Ammon's horn (tissue), 1 donor: ENCODE measurements around the gene ABCA1.
A peak's percentile ranks its signal among the peaks of the same experiment; 100 is the strongest.
"Not testable (repeated sequence)": the region's sequence is repeated elsewhere in the genome, so short reads cannot be mapped to it uniquely, and the experiment has no call there.

Source experiments
- DNase-seq: peaks from one replicate; pipeline ENCODE4 v3.0.0-alpha.2; 2016; ENCODE audit warnings: low spot score

The ABCA1 gene

GRCh38 chr9:104903609-104904008, 24.3 kb downstream of the ABCA1 start:
- no peak for DNase-seq

GRCh38 chr9:104900871-104901270, 27.1 kb downstream of the ABCA1 start:
- DNase-seq = no peak

GRCh38 chr9:104900324-104900723, 27.6 kb downstream of the ABCA1 start:
- DNase-seq = no peak

- DNase-seq = no peak
These were observed 28.2 kb downstream of the ABCA1 start for GRCh38 chr9:104899759-104900247.

- not testable (repeated sequence) for DNase-seq
These were observed 29.6 kb downstream of the ABCA1 start for GRCh38 chr9:104898376-104898775.

- no peak for DNase-seq
These were observed 31.8 kb downstream of the ABCA1 start for GRCh38 chr9:104896131-104896530.

GRCh38 chr9:104895572-104895971, 32.4 kb downstream of the ABCA1 start:
- no peak for DNase-seq

GRCh38 chr9:104892701-104893100, 35.3 kb downstream of the ABCA1 start:
- DNase-seq = no peak

GRCh38 chr9:104890433-104890770, 37.6 kb downstream of the ABCA1 start:
- DNase-seq = no peak

GRCh38 chr9:104885818-104886709, 41.9 kb downstream of the ABCA1 start:
- no peak for DNase-seq

- DNase-seq = no peak
These were observed 44.8 kb downstream of the ABCA1 start for GRCh38 chr9:104883169-104883568.

- no peak for DNase-seq
These were observed 45.4 kb downstream of the ABCA1 start for GRCh38 chr9:104882566-104882965.

GRCh38 chr9:104882086-104882485, 45.9 kb downstream of the ABCA1 start:
- DNase-seq = no peak

- no peak for DNase-seq
These were observed 48.2 kb downstream of the ABCA1 start for GRCh38 chr9:104879555-104880309.

- no peak for DNase-seq
These were observed 51.4 kb downstream of the ABCA1 start for GRCh38 chr9:104876587-104876986.

- DNase-seq = no peak
These were observed 52.1 kb downstream of the ABCA1 start for GRCh38 chr9:104875897-104876296.

GRCh38 chr9:104875320-104875719, 52.6 kb downstream of the ABCA1 start:
- no peak for DNase-seq

- no peak for DNase-seq
These were observed 54.5 kb downstream of the ABCA1 start for GRCh38 chr9:104873489-104873850.

- peak; percentile 49 for DNase-seq
These were observed 55.1 kb downstream of the ABCA1 start for GRCh38 chr9:104872656-104873488.

GRCh38 chr9:104871961-104872527, 55.9 kb downstream of the ABCA1 start:
- no peak for DNase-seq

- no peak for DNase-seq
These were observed 58.1 kb downstream of the ABCA1 start for GRCh38 chr9:104869811-104870210.
